HG02678 (cell line): Measurements from ENCODE around the gene ARFGAP2.

Source experiments
- ATAC-seq: cut with Tn5 transposase; IDR thresholded peaks from one replicate; pipeline ENCODE4 v1.9.1; 2021; ENCODE audit warnings: mild to moderate bottlenecking, moderate library complexity; ENCODE audit not compliant: unreplicated experiment

The ARFGAP2 gene

GRCh38 chr11:47188259-47188658 lies 11.6 kb upstream of the ARFGAP2 start:
- ATAC-seq: no peak

- ATAC-seq: no peak
Observed at GRCh38 chr11:47187723-47188122, 11.0 kb upstream of the ARFGAP2 start.

GRCh38 chr11:47186700-47187695 lies 10.3 kb upstream of the ARFGAP2 start:
- ATAC-seq: peak; percentile 13

- ATAC-seq: peak; percentile 70
Observed at GRCh38 chr11:47186076-47186699, 9.5 kb upstream of the ARFGAP2 start, which contains the start of gene PACSIN3. PACSIN3 (minus strand) TSS chr11:47186434; CDS start chr11:47182727, 3,707 bp downstream.

GRCh38 chr11:47185305-47186075 lies 8.8 kb upstream of the ARFGAP2 start:
- peak; percentile 12 for ATAC-seq

- no peak for ATAC-seq
Observed at GRCh38 chr11:47184711-47185304, 8.1 kb upstream of the ARFGAP2 start.

GRCh38 chr11:47183969-47184368 lies 7.3 kb upstream of the ARFGAP2 start:
- no peak for ATAC-seq

GRCh38 chr11:47183031-47183856 lies 6.6 kb upstream of the ARFGAP2 start:
- ATAC-seq: no peak

- ATAC-seq: no peak
Observed at GRCh38 chr11:47182380-47182779, 5.7 kb upstream of the ARFGAP2 start.

GRCh38 chr11:47181271-47181670 lies 4.6 kb upstream of the ARFGAP2 start:
- no peak for ATAC-seq

- ATAC-seq: no peak
Observed at GRCh38 chr11:47180006-47180787, 3.5 kb upstream of the ARFGAP2 start.

GRCh38 chr11:47179655-47179991 lies 2.9 kb upstream of the ARFGAP2 start:
- ATAC-seq: no peak

- ATAC-seq: no peak
Observed at GRCh38 chr11:47178737-47179654, 2.3 kb upstream of the ARFGAP2 start.

GRCh38 chr11:47178316-47178715 lies 1.6 kb upstream of the ARFGAP2 start:
- ATAC-seq: no peak

GRCh38 chr11:47177846-47178245 lies 1.2 kb upstream of the ARFGAP2 start:
- no peak for ATAC-seq

- ATAC-seq: peak; percentile 43
Observed at GRCh38 chr11:47177229-47177845, 658 bp upstream of the ARFGAP2 start.

GRCh38 chr11:47175746-47176327 lies 842 bp downstream of the ARFGAP2 start:
- ATAC-seq: no peak
